Effector memory CD8-positive, alpha-beta T cell (primary cell): ENCODE data around the gene NMB.

ENCODE experiments used
- ATAC-seq: fragments of 150-1000 bp; cut with Tn5 transposase; replicated peaks from 2 replicates; pipeline ENCODE4 v1.10.0; 2021; ENCODE audit warnings: mild to moderate bottlenecking, moderate library complexity
- DNase-seq, 3 experiments: peaks; one replicate each; pipeline ENCODE4 v3.0.0; 2021
- H3K27ac Mint-ChIP-seq, 2 donors: one replicate each; pipeline ENCODE4 v1.8.0; 2022; ENCODE audit warnings: mild to moderate bottlenecking in 2 of 2, mixed read lengths in 2 of 2, moderate library complexity in 2 of 2
- H3K27me3 Mint-ChIP-seq, 2 donors: one replicate each; pipeline ENCODE4 v1.8.0; 2022; ENCODE audit warnings: mixed read lengths in 2 of 2
- H3K36me3 Mint-ChIP-seq: one replicate; pipeline ENCODE4 v1.8.0; 2022; ENCODE audit warnings: mild to moderate bottlenecking, moderate library complexity, mixed read lengths; ENCODE audit not compliant: insufficient read depth
- H3K4me1 Mint-ChIP-seq, 2 donors: one replicate each; pipeline ENCODE4 v1.8.0; 2022; ENCODE audit warnings: low read depth in 2 of 2, mixed read lengths in 2 of 2
- H3K4me3 Mint-ChIP-seq, 2 donors: one replicate each; pipeline ENCODE4 v1.8.0; 2022; ENCODE audit warnings: mild to moderate bottlenecking in 2 of 2, mixed read lengths in 2 of 2, moderate library complexity in 2 of 2
- H3K9me3 Mint-ChIP-seq, 2 donors: one replicate each; pipeline ENCODE4 v1.8.0; 2022; ENCODE audit warnings: mixed read lengths in 2 of 2

Gene NMB

DNA sequence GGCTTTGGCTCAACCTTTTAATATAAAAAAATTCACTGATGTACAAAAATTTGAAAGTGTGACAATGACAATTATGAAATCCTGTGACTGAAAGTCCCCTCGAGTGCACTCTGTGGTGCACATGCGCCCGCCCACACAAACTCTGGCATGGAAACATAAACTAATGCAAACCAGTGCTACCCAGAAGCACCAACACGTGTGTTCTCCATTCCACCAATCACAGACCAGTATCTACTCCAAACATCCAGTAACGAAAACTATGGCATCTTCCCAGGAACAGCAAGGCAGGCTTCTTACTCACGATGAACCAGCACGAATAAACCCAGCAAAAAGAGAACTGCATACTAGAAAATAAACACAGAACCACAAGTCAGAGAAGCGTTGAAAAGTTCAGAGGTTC, 11.7 kb upstream of the NMB start:
- Mint-ChIP-seq H3K36me3 (peaks cover 30% of the 10 kb centered on the region), H3K27ac (peak overlapping the region in 1 of 2 donors; percentile 57), H3K4me3 (no peak overlapping the region), H3K27me3 (no peaks in the 10 kb centered on the region), H3K4me1 (peaks cover 0 to 14% of the 10 kb centered on the region in 2 donors), H3K9me3 (no peaks in the 10 kb centered on the region)
- DNase-seq (no peak), ATAC-seq (no peak)

DNA sequence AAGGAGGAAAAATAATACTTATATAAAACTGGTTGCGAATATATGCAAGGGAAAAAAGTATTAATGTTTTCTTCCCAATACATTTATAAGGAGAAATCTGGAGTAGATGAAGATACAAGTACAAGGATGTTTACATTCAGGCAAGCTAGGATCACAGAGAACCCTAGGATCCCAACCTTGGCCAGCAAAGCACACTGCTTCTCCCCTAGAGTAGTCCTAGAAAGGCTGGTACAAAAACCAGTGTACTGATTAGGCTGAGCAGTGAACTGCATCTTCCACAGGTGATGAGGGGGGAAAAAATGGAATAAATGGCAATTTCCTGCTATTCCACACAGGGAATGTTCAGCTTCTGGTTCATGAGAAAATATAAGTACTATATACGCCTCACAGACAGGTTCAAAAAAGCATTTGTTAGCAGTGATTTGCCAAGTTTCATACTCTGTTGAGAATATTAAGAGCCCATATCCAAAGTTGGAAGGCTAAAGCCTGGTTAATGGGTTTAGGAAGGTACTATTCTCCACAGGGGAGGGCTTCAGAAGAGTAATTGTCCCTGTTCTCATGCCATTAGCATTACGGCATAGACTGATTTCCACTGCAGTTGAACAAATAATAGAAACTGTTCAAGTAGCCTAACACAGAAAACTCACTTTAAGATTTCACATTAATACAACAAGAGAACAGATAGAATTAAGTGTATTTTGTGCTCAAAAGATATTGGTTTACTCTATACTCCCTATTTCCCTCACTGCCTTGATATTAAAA, 10.4 kb upstream of the NMB start:
- H3K4me1 Mint-ChIP-seq = peaks cover 0 to 13% of the 10 kb centered on the region in 2 donors
- no peak for ATAC-seq
- DNase-seq = no peak
- peak overlapping the region in 1 of 2 donors; percentile 39 for H3K27ac Mint-ChIP-seq
- no peak overlapping the region for H3K4me3 Mint-ChIP-seq
- no peaks in the 10 kb centered on the region for H3K27me3 Mint-ChIP-seq
- H3K9me3 Mint-ChIP-seq = no peaks in the 10 kb centered on the region
- peaks cover 27% of the 10 kb centered on the region for H3K36me3 Mint-ChIP-seq

DNA sequence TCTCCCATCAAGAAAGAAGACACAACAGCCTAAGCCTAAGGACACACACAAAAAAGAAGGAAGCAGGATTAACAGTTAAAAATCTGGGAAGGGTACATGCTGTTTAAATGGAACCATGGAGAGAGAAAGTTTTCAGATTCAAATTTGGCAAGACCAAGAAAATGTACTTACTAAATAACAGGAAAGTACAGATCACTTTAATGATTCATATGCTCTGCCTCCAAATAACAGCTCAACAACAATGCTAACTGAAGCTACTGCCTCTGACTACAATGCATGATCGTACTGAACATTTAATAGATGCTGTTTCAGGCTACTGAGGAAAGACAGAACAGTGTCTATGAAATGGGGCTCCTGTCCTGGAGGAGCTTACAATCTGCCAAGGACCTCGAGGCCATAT, 8.4 kb upstream of the NMB start:
- peaks cover 0 to 8% of the 10 kb centered on the region in 2 donors for H3K4me1 Mint-ChIP-seq
- no peaks in the 10 kb centered on the region for H3K9me3 Mint-ChIP-seq
- H3K4me3 Mint-ChIP-seq = no peak overlapping the region
- no peaks in the 10 kb centered on the region for H3K27me3 Mint-ChIP-seq
- peaks cover 27% of the 10 kb centered on the region for H3K36me3 Mint-ChIP-seq
- no peak for DNase-seq
- ATAC-seq = no peak
- H3K27ac Mint-ChIP-seq = peak overlapping the region; percentile 11 to 81

DNA sequence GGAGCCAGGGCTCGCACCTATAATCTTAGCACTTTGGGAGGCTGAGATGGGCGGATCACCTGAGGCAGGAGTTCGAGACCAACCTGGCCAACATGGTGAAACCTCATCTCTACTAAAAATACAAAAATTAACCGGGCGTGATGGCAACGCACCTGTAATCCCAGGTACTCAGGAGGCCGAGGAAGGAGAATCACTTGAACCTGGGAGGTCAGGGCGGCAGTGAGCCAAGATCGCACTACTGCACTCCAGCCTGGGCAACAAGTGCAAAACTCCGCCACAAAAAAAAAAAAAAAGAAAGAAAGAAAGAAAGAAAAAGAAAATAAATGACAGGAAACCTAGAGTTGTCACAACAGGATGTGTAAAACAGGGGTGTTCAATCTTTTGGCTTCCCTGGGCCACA, 3.0 kb upstream of the NMB start:
- H3K9me3 Mint-ChIP-seq = no peaks in the 10 kb centered on the region
- H3K4me3 Mint-ChIP-seq = no peak overlapping the region
- DNase-seq = no peak
- no peak for ATAC-seq
- no peak overlapping the region for H3K27ac Mint-ChIP-seq
- H3K27me3 Mint-ChIP-seq = no peaks in the 10 kb centered on the region
- H3K4me1 Mint-ChIP-seq = peaks cover 14 to 15% of the 10 kb centered on the region in 2 donors
- H3K36me3 Mint-ChIP-seq = peaks cover 17% of the 10 kb centered on the region

- peaks cover 17% of the 10 kb centered on the region for H3K36me3 Mint-ChIP-seq
- no peaks in the 10 kb centered on the region for H3K9me3 Mint-ChIP-seq
- peak overlapping the region; percentile 2 to 5 for H3K4me3 Mint-ChIP-seq
- no peak for ATAC-seq
- H3K27me3 Mint-ChIP-seq = no peaks in the 10 kb centered on the region
- DNase-seq = no peak
- H3K27ac Mint-ChIP-seq = no peak overlapping the region
- peaks cover 15 to 19% of the 10 kb centered on the region in 2 donors for H3K4me1 Mint-ChIP-seq
Observed at GRCh38 chr15:84659904-84660781, 2.1 kb upstream of the NMB start.

GRCh38 chr15:84658788-84659411, 901 bp upstream of the NMB start:
- peak overlapping the region; percentile 77 to 90 for H3K27ac Mint-ChIP-seq

GRCh38 chr15:84657748-84658079, 285 bp downstream of the NMB start:
- no peak for DNase-seq
- Mint-ChIP-seq H3K4me3 (peak overlapping the region; percentile 77 to 84), H3K27ac (peak overlapping the region in 1 of 2 donors; percentile 77), H3K4me1 (peaks cover 22 to 31% of the 10 kb centered on the region in 2 donors), H3K36me3 (peaks cover 28% of the 10 kb centered on the region), H3K27me3 (no peaks in the 10 kb centered on the region), H3K9me3 (no peaks in the 10 kb centered on the region)
- ATAC-seq = no peak

More at GRCh38 chr15:84658788-84659411, 901 bp upstream of the NMB start:
- Mint-ChIP-seq H3K9me3 (no peaks in the 10 kb centered on the region), H3K4me3 (peak overlapping the region; percentile 79 to 84), H3K36me3 (peaks cover 20% of the 10 kb centered on the region), H3K4me1 (peaks cover 19 to 24% of the 10 kb centered on the region in 2 donors), H3K27me3 (no peaks in the 10 kb centered on the region)
- DNase-seq = no peak
- ATAC-seq = no peak

DNA sequence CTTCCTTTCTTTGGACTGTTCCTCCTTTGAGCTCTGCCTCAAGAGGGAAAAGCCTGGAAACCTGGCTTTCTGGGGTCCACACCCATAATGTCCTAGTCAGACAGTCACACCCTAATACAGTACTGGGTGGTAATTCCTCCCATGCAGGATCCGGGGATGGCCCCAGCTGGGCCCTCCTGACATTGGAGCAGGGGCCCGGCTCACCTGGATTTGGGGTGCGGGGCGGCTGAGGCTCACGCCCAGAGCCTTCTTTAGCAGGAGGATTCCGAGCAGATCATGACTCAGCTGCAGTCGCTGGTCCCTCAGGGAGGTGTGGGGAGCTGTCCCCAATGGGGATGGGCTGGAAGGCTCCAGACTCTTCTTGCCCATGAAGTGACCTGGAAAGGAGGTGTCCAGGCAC, 1.0 kb downstream of the NMB start:
- Mint-ChIP-seq H3K4me1 (peaks cover 27 to 35% of the 10 kb centered on the region in 2 donors), H3K9me3 (no peaks in the 10 kb centered on the region), H3K4me3 (peak overlapping the region; percentile 77 to 84), H3K27me3 (no peaks in the 10 kb centered on the region), H3K36me3 (peaks cover 34% of the 10 kb centered on the region), H3K27ac (no peak overlapping the region)
- ATAC-seq (no peak), DNase-seq (no peak)

GRCh38 chr15:84654689-84655453, 3.1 kb downstream of the NMB start:
- peaks cover 26 to 38% of the 10 kb centered on the region in 2 donors for H3K4me1 Mint-ChIP-seq

DNA sequence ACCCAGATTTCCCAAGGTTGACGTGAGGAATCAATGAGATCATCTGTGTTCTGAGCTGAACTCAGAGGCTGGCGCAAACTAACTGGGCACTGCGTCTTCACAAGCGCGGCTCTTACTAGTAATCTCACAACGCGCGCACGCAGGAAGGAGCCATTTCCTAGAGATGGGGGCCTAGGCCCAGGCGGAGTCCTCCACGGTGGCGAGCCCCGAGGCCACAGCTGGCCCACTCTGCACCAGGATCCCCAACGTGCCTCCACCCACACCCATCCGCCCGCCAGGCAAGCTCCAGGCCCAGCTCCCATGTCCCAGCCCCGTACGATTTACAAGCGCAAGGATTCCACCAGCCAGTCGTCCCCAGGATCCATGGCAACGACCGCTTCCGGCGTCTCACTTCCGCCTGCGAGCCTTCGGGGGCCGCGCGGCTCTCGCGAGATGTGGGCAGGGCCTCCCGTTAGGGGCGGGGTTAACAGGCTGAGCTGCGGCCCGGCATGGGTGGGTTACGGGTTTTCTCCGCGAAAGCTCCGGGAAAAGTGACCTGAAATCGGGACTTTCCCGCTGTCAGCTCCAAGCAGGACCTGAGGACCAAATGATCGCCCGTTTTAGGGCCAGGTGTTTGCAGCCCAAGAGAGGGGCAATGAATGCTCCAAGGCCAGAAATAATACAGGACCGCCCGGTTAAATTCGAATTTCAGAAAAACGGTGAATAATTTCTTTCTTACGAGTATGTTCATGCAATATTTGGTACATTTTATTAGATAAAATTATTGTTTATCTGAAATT, 3.9 kb downstream of the NMB start, which contains the start of gene WDR73:
Gene WDR73 (minus strand): TSS at position 374 of the 779 bp plus-strand sequence. CDS start 9 bp downstream, at position 365.
- peak; percentile 97 to 98 (median 98) for DNase-seq
- Mint-ChIP-seq H3K9me3 (no peaks in the 10 kb centered on the region), H3K27me3 (no peaks in the 10 kb centered on the region), H3K27ac (peak within 1 kb of the TSS; percentile 96 to 98), H3K4me3 (peak within 1 kb of the TSS; percentile 91 to 94), H3K36me3 (peaks cover 49% of the 10 kb centered on the region), H3K4me1 (peaks cover 20 to 37% of the 10 kb centered on the region in 2 donors)
- ATAC-seq = peak; percentile 75

More at GRCh38 chr15:84654689-84655453, 3.1 kb downstream of the NMB start:
- H3K27me3 Mint-ChIP-seq = no peaks in the 10 kb centered on the region
- DNase-seq = peak; percentile 60 to 68 (median 62)
- H3K9me3 Mint-ChIP-seq = no peaks in the 10 kb centered on the region
- peaks cover 43% of the 10 kb centered on the region for H3K36me3 Mint-ChIP-seq
- peak overlapping the region; percentile 91 to 94 for H3K4me3 Mint-ChIP-seq
- peak; percentile 40 for ATAC-seq
- H3K27ac Mint-ChIP-seq = peak overlapping the region; percentile 96 to 98

GRCh38 chr15:84653584-84653909, 4.5 kb downstream of the NMB start:
- Mint-ChIP-seq H3K27me3 (no peaks in the 10 kb centered on the region), H3K36me3 (peaks cover 50% of the 10 kb centered on the region), H3K9me3 (no peaks in the 10 kb centered on the region), H3K4me3 (peak overlapping the region; percentile 91 to 94), H3K27ac (peak overlapping the region; percentile 96 to 98), H3K4me1 (peaks cover 24 to 36% of the 10 kb centered on the region in 2 donors)
- DNase-seq (no peak), ATAC-seq (no peak)

- Mint-ChIP-seq H3K4me3 (no peak overlapping the region), H3K9me3 (no peaks in the 10 kb centered on the region), H3K36me3 (peaks cover 77% of the 10 kb centered on the region), H3K27ac (peak overlapping the region; percentile 41 to 65), H3K4me1 (peaks cover 21 to 26% of the 10 kb centered on the region in 2 donors), H3K27me3 (no peaks in the 10 kb centered on the region)
- DNase-seq (no peak), ATAC-seq (no peak)
Observed at GRCh38 chr15:84649706-84650105, 8.3 kb downstream of the NMB start.
